ENCODE data around the gene UBE2D1.
"Not testable (repeated sequence)": the region's sequence is repeated elsewhere in the genome, so short reads cannot be mapped to it uniquely, and the experiment has no call there.

Gene UBE2D1

GRCh38 chr10:58414270-58415041, 79.7 kb downstream of the UBE2D1 start:
- Histone ChIP-seq H3K4me3 (ENCODE audit: low read length in 2 of 2) (no peak overlapping the region), H4K91ac (ENCODE audit: low read depth, low read length, poor library complexity) (no peak overlapping the region), H3K9ac (ENCODE audit: low read depth, low read length, poor library complexity) (no peak overlapping the region), H3K9me3 (replicated peaks in 1 of 2; ENCODE audit: control insufficient read depth in 2 of 2, insufficient read depth in 1 of 2, low read depth in 1 of 2, low read length in 2 of 2) (no peaks in the 10 kb centered on the region), H3K79me1 (ENCODE audit: low read depth, low read length) (no peaks in the 10 kb centered on the region), H2BK120ac (ENCODE audit: low read depth, low read length) (no peak overlapping the region), H2AK5ac (ENCODE audit: low read depth, low read length) (no peak overlapping the region), H2BK5ac (ENCODE audit: low read length) (no peak overlapping the region), H3K27ac (replicated peaks; ENCODE audit: low read length) (no peak overlapping the region), H3K4me1 (ENCODE audit: control insufficient read depth in 2 of 2, insufficient read depth in 1 of 2, low read depth in 1 of 2, low read length in 2 of 2) (no peaks in the 10 kb centered on the region), H3K36me3 (replicated peaks in 1 of 2; ENCODE audit: control insufficient read depth in 2 of 2, insufficient read depth in 2 of 2, low read length in 2 of 2) (no peaks in the 10 kb centered on the region), H3K23ac (ENCODE audit: low read depth, low read length, poor library complexity) (no peak overlapping the region), H3K27me3 (ENCODE audit: control insufficient read depth in 3 of 3, insufficient read depth in 3 of 3, low read depth in 1 of 3, low read length in 3 of 3) (peaks cover 0 to 4% (median 0%) of the 10 kb centered on the region in 3 experiments), H3K4me2 (ENCODE audit: insufficient read depth, low read length, poor library complexity, severe bottlenecking) (no peak overlapping the region), H4K8ac (ENCODE audit: low read depth, low read length) (no peak overlapping the region), H2BK12ac (ENCODE audit: low read length) (no peak overlapping the region), H2AFZ (ENCODE audit: low read length) (no peak overlapping the region), H3K14ac (ENCODE audit: low read length) (no peak overlapping the region), H3K18ac (ENCODE audit: low read length) (no peak overlapping the region), H3K4ac (ENCODE audit: low read length) (no peak overlapping the region), H2BK15ac (ENCODE audit: low read length) (no peak overlapping the region)
- DNase-seq (ENCODE audit: low spot score): no peak
- WGBS, 2 donors (ENCODE audit: extremely low coverage in 2 of 2, insufficient read length in 2 of 2, insufficient replicate concordance in 1 of 2): no CpG with 5 or more reads among the region's 5 CpGs

GRCh38 chr10:58415757-58416156, 81.0 kb downstream of the UBE2D1 start:
- Histone ChIP-seq H4K91ac (ENCODE audit: low read depth, low read length, poor library complexity) (no peak overlapping the region), H3K27me3 (ENCODE audit: control insufficient read depth in 3 of 3, insufficient read depth in 3 of 3, low read depth in 1 of 3, low read length in 3 of 3) (peaks cover 0 to 4% (median 0%) of the 10 kb centered on the region in 3 experiments), H3K36me3 (replicated peaks in 1 of 2; ENCODE audit: control insufficient read depth in 2 of 2, insufficient read depth in 2 of 2, low read length in 2 of 2) (no peaks in the 10 kb centered on the region), H3K27ac (replicated peaks; ENCODE audit: low read length) (no peak overlapping the region), H3K4me3 (ENCODE audit: low read length in 2 of 2) (no peak overlapping the region), H3K9ac (ENCODE audit: low read depth, low read length, poor library complexity) (no peak overlapping the region), H3K4me2 (ENCODE audit: insufficient read depth, low read length, poor library complexity, severe bottlenecking) (no peak overlapping the region), H2BK15ac (ENCODE audit: low read length) (no peak overlapping the region), H3K23ac (ENCODE audit: low read depth, low read length, poor library complexity) (no peak overlapping the region), H3K79me1 (ENCODE audit: low read depth, low read length) (no peaks in the 10 kb centered on the region), H3K18ac (ENCODE audit: low read length) (no peak overlapping the region), H2AK5ac (ENCODE audit: low read depth, low read length) (no peak overlapping the region), H4K8ac (ENCODE audit: low read depth, low read length) (no peak overlapping the region), H3K9me3 (replicated peaks in 1 of 2; ENCODE audit: control insufficient read depth in 2 of 2, insufficient read depth in 1 of 2, low read depth in 1 of 2, low read length in 2 of 2) (no peaks in the 10 kb centered on the region), H2AFZ (ENCODE audit: low read length) (no peak overlapping the region), H3K14ac (ENCODE audit: low read length) (no peak overlapping the region), H3K4me1 (ENCODE audit: control insufficient read depth in 2 of 2, insufficient read depth in 1 of 2, low read depth in 1 of 2, low read length in 2 of 2) (no peaks in the 10 kb centered on the region), H2BK12ac (ENCODE audit: low read length) (no peak overlapping the region), H3K4ac (ENCODE audit: low read length) (no peak overlapping the region), H2BK120ac (ENCODE audit: low read depth, low read length) (no peak overlapping the region), H2BK5ac (ENCODE audit: low read length) (no peak overlapping the region)
- DNase-seq (ENCODE audit: low spot score): no peak

- H3K9me3 ChIP-seq (replicated peaks in 1 of 2; ENCODE audit: control insufficient read depth in 2 of 2, insufficient read depth in 1 of 2, low read depth in 1 of 2, low read length in 2 of 2): not testable (repeated sequence)
Observed at GRCh38 chr10:58417902-58418301, 83.1 kb downstream of the UBE2D1 start.

More at GRCh38 chr10:58417902-58418301, 83.1 kb downstream of the UBE2D1 start:
- H3K79me1 ChIP-seq (ENCODE audit: low read depth, low read length); H2AK5ac ChIP-seq (ENCODE audit: low read depth, low read length); H2BK12ac ChIP-seq (ENCODE audit: low read length); H2BK120ac ChIP-seq (ENCODE audit: low read depth, low read length); H2AFZ ChIP-seq (ENCODE audit: low read length); H3K18ac ChIP-seq (ENCODE audit: low read length); DNase-seq (ENCODE audit: low spot score); H2BK5ac ChIP-seq (ENCODE audit: low read length); H3K9ac ChIP-seq (ENCODE audit: low read depth, low read length, poor library complexity); H3K4ac ChIP-seq (ENCODE audit: low read length); H3K4me1 ChIP-seq (ENCODE audit: control insufficient read depth in 2 of 2, insufficient read depth in 1 of 2, low read depth in 1 of 2, low read length in 2 of 2); H3K23ac ChIP-seq (ENCODE audit: low read depth, low read length, poor library complexity); H4K91ac ChIP-seq (ENCODE audit: low read depth, low read length, poor library complexity); H3K36me3 ChIP-seq (replicated peaks in 1 of 2; ENCODE audit: control insufficient read depth in 2 of 2, insufficient read depth in 2 of 2, low read length in 2 of 2); H3K27ac ChIP-seq (replicated peaks; ENCODE audit: low read length); H3K4me2 ChIP-seq (ENCODE audit: insufficient read depth, low read length, poor library complexity, severe bottlenecking); H2BK15ac ChIP-seq (ENCODE audit: low read length); H4K8ac ChIP-seq (ENCODE audit: low read depth, low read length); H3K4me3 ChIP-seq (ENCODE audit: low read length in 2 of 2); H3K14ac ChIP-seq (ENCODE audit: low read length); H3K27me3 ChIP-seq (ENCODE audit: control insufficient read depth in 3 of 3, insufficient read depth in 3 of 3, low read depth in 1 of 3, low read length in 3 of 3): not testable (repeated sequence)
- no CpG with 5 or more reads among the region's 2 CpGs for WGBS, 2 donors (ENCODE audit: extremely low coverage in 2 of 2, insufficient read length in 2 of 2, insufficient replicate concordance in 1 of 2)

All from neuronal stem cell (in vitro differentiated cells).